GM18861 (cell line): ENCODE data around the gene MICAL3.
"Not testable (repeated sequence)": the region's sequence is repeated elsewhere in the genome, so short reads cannot be mapped to it uniquely, and the experiment has no call there.

Source experiments
- ATAC-seq: cut with Tn5 transposase; IDR thresholded peaks from one replicate; pipeline ENCODE4 v1.9.1; 2021; ENCODE audit not compliant: unreplicated experiment

The MICAL3 gene

GRCh38 chr22:17897426-17897825 is 126.9 kb downstream of the MICAL3 start:
- ATAC-seq, result no peak

- ATAC-seq, result no peak
Measured at GRCh38 chr22:17896586-17896985, 127.8 kb downstream of the MICAL3 start.

DNA sequence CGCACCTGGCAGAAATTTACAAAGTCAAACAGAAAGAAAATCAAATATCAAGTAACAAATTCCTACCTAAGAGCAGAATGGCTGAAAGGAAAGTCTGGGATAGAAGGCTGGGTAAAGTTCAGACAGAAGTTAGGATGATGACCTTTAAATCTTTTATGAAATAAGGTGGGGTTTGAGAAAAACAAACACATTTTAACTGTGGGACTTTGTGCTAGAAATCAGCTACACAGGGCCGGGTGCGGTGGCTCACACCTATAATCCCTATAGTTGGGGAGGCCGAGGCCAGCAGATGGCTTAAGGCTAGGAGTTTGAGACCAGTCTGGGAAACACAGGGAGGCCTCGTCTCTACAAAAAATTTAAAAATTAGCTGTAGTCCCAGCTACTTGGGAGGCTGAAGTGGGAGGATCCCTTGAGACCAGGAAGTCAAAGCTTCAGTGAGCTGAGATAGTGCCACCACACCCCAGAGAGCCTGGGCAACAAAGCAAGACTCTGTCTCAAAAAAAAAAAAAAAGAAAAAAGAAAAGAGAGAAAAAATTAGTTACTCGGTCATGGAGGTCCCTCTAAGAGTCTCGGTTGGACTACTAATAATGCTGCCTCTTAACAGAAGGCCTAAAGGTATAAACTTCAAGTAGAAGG is 130.3 kb downstream of the MICAL3 start:
- no peak for ATAC-seq

DNA sequence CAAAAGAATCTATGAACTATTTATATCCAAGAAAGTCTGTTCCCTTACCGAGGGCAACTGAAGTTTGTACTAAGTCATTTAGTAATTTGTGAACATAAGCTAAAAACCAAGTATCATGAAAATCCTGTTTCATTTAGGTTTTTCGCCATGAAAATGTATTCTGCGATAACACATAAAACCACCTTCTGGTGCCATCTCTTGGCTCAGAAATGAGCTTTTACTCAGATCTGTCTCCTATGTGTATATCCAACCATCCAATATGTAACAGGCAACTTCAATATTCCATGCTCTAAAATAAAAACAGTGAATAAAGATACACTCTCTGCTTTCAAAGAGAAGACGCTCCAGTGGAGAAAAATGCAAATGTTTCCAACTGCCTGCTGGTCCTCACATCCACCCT is 132.0 kb downstream of the MICAL3 start:
- ATAC-seq, result no peak

GRCh38 chr22:17891481-17892167 is 132.7 kb downstream of the MICAL3 start:
- no peak for ATAC-seq

DNA sequence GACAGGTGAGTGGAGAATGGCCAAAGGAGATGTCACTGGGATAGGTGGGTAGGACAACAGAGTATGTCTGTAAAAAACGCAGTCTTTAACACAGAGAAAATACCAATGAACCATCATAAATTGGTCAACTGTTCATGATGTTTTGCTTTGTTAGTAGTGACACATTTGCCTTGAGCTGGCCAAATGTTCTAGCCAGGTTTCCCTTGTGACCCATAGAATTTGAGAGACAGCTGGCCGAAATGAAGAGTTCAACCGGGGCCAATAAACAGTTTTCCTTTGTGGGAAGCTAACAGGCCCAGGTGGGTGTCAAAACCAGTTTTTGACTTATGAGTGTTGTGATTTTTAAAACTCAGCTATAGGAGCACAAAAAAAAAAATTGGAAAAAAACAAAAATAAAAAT is 133.5 kb downstream of the MICAL3 start:
- ATAC-seq, result no peak

DNA sequence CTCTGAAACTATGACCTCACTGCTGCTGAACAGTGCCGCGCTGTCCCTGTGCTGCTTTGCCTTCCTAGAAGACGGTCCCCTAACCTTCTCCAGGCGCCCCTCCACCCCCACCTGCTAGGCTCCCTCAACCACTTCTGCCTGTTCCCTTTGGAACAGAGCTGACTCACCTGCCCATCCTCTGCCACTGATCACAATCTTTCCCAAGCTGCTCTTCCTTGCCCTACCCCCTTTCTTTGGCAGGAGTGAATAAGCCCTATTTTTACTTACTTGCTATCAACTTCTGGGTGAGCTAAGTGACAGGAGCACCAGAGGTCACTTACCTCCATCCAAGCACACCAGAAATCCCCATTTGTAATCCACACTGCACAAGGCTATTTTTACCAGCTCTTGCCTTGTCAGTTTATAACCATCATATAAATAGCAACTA is 134.1 kb downstream of the MICAL3 start:
- ATAC-seq, result no peak

GRCh38 chr22:17888855-17889254 is 135.5 kb downstream of the MICAL3 start:
- ATAC-seq, result no peak

- no peak for ATAC-seq
Measured at GRCh38 chr22:17888439-17888838, 135.9 kb downstream of the MICAL3 start.

DNA sequence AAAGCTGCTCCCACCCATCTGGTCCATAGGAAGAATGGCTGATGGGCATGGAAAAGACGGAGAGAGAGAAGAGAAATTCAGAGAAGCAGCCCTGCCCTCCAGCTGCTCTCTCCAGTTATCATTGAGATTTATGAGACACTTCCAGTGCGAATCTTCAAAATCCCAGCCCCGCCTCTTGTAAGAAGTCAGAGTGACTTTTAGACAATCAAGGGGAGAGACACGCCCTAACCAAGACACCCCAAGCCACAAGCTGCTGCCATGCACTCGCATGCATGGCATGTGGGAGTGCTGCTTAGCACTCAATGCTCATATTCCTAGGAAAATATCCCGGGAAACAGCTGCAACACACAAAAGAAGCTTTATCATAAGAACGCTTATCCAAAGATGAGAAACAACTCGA is 139.5 kb downstream of the MICAL3 start:
- no peak for ATAC-seq

GRCh38 chr22:17884084-17884483 is 140.3 kb downstream of the MICAL3 start:
- ATAC-seq, result no peak

- ATAC-seq, result no peak
Measured at GRCh38 chr22:17883356-17883755, 141.0 kb downstream of the MICAL3 start.

GRCh38 chr22:17882727-17883126 is 141.6 kb downstream of the MICAL3 start:
- ATAC-seq, result no peak

DNA sequence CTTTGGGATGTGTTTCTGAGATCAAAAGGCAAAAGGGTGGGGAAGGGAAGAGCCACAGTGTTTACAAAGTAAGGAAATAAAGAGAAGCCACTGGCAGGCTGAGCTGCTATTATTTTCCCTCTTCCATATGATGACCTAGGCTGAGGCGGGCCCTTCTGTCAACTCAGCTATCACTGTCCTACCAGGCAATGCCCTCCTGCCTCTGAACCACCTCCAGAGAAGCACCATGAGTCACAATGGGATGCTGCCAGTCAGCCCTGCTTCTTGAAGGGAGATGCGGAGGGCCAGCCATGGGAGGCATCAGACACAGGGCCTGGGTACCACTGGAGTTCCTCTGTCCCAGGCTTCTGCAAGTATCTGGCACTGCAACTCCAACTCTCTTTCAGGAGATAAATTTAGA is 142.2 kb downstream of the MICAL3 start:
- ATAC-seq, result no peak

DNA sequence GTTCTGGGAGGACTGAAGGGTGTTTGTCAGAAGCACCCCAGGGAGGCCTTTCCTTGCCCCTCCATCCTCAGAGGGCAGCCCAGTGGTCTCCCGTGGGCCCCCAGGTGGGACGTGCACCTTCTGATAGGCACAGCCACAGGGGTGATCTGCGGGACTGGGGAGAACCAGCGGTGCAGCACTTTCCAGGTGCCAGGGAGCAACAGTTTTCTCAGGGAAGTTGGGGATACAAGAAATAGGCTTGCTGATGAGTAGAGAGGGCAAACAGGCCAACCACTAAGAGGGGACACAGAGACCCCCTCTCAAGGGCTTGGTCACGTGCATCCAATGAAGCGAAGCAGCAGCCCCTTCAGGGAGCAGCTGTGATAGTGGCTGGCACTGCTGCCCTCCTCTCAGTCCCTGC is 143.0 kb downstream of the MICAL3 start:
- no peak for ATAC-seq

GRCh38 chr22:17880468-17880867 is 143.9 kb downstream of the MICAL3 start:
- ATAC-seq, result no peak

- ATAC-seq, result no peak
Measured at GRCh38 chr22:17880020-17880419, 144.3 kb downstream of the MICAL3 start.

GRCh38 chr22:17878941-17879340 is 145.4 kb downstream of the MICAL3 start:
- no peak for ATAC-seq

GRCh38 chr22:17878186-17878694 is 146.1 kb downstream of the MICAL3 start:
- ATAC-seq, result no peak

GRCh38 chr22:17876878-17877855 is 147.2 kb downstream of the MICAL3 start:
- ATAC-seq, result not testable (repeated sequence)

GRCh38 chr22:17876306-17876831 is 148.0 kb downstream of the MICAL3 start:
- no peak for ATAC-seq
